ENCODE results near the gene APOA1.

DNA sequence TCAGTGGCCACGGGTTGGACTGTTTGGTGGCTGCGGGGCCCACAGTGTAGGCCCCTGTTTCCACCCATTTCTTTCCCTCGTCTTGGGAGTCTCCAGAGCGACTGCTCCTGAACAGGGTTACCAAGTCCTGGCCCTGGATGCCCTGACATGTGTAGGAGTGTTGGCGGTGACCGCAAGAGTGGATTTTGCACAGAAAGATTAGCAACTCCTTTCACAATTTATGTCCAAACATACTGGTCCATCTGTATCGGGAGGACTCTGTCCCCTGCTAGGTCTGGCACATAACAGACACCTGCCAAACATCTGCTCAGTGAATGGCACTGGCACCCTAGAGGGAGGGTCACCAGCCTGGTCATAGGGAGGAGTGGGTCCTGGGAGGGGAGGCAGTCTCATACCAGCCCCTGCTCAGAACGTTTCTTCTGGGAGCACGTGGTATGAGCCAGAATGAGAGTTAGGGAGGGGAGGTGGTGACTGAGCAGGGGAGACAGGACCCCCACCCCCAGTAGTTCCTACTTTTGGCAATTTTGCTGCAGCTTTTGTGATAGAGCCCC lies 3.4 kb upstream of the APOA1 start:
- TF ChIP-seq, protein P1, sequence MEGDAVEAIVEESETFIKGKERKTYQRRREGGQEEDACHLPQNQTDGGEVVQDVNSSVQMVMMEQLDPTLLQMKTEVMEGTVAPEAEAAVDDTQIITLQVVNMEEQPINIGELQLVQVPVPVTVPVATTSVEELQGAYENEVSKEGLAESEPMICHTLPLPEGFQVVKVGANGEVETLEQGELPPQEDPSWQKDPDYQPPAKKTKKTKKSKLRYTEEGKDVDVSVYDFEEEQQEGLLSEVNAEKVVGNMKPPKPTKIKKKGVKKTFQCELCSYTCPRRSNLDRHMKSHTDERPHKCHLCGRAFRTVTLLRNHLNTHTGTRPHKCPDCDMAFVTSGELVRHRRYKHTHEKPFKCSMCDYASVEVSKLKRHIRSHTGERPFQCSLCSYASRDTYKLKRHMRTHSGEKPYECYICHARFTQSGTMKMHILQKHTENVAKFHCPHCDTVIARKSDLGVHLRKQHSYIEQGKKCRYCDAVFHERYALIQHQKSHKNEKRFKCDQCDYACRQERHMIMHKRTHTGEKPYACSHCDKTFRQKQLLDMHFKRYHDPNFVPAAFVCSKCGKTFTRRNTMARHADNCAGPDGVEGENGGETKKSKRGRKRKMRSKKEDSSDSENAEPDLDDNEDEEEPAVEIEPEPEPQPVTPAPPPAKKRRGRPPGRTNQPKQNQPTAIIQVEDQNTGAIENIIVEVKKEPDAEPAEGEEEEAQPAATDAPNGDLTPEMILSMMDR (IDR thresholded peaks at IDR 0.05) = no peak
- TF ChIP-seq, protein P2, sequence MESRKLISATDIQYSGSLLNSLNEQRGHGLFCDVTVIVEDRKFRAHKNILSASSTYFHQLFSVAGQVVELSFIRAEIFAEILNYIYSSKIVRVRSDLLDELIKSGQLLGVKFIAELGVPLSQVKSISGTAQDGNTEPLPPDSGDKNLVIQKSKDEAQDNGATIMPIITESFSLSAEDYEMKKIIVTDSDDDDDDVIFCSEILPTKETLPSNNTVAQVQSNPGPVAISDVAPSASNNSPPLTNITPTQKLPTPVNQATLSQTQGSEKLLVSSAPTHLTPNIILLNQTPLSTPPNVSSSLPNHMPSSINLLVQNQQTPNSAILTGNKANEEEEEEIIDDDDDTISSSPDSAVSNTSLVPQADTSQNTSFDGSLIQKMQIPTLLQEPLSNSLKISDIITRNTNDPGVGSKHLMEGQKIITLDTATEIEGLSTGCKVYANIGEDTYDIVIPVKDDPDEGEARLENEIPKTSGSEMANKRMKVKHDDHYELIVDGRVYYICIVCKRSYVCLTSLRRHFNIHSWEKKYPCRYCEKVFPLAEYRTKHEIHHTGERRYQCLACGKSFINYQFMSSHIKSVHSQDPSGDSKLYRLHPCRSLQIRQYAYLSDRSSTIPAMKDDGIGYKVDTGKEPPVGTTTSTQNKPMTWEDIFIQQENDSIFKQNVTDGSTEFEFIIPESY (IDR thresholded peaks at IDR 0.05; ENCODE audit: borderline replicate concordance, low read depth) = no peak
